KMS-11 (cell line): Measurements from ENCODE around the gene MMP24.
"Not testable (repeated sequence)": the region's sequence is repeated elsewhere in the genome, so short reads cannot be mapped to it uniquely, and the experiment has no call there.

Source experiments
- H2AFZ ChIP-seq: fragments of 200-600 bp; sonication (generic); 2 replicates; pipeline ENCODE4 v1.6.1; 2016; ENCODE audit warnings: antibody characterized with exemption, mixed run types, low read depth
- H3K27ac ChIP-seq: fragments of 200-600 bp; sonication (generic); 2 replicates; pipeline ENCODE4 v1.6.1; 2016; ENCODE audit warnings: mild to moderate bottlenecking, mixed run types
- H3K27me3 ChIP-seq: fragments of 200-600 bp; sonication (generic); 2 replicates; pipeline ENCODE4 v1.6.1; 2017; ENCODE audit warnings: mild to moderate bottlenecking, low read depth, mixed run types, moderate library complexity; ENCODE audit not compliant: insufficient read depth
- H3K36me3 ChIP-seq: fragments of 200-600 bp; sonication (generic); 2 replicates; pipeline ENCODE4 v1.6.1; 2017; ENCODE audit warnings: mild to moderate bottlenecking, mixed run types; ENCODE audit not compliant: insufficient read depth
- H3K4me1 ChIP-seq: fragments of 200-600 bp; sonication (generic); 2 replicates; pipeline ENCODE4 v1.6.1; 2016; ENCODE audit warnings: mild to moderate bottlenecking, low read depth, mixed run types; ENCODE audit not compliant: poor library complexity, severe bottlenecking
- H3K4me2 ChIP-seq: fragments of 200-600 bp; sonication (generic); 2 replicates; pipeline ENCODE4 v1.7.0; 2016; ENCODE audit warnings: mild to moderate bottlenecking, mixed run types
- H3K4me3 ChIP-seq: fragments of 200-600 bp; sonication (generic); IDR thresholded peaks from 2 replicates; pipeline ENCODE4 v1.6.1; 2017; ENCODE audit warnings: low read depth, low read length, mixed read lengths; ENCODE audit not compliant: insufficient read depth
- H3K79me2 ChIP-seq: fragments of 200-600 bp; sonication (generic); 2 replicates; pipeline ENCODE4 v1.6.1; 2016; ENCODE audit warnings: low read depth, mixed run types; ENCODE audit not compliant: insufficient read depth
- H3K9ac ChIP-seq: fragments of 200-600 bp; sonication (generic); 2 replicates; pipeline ENCODE4 v1.6.1; 2016; ENCODE audit warnings: mild to moderate bottlenecking, mixed run types
- H4K20me1 ChIP-seq: fragments of 200-600 bp; sonication (generic); 2 replicates; pipeline ENCODE4 v1.6.1; 2016; ENCODE audit warnings: mild to moderate bottlenecking, mixed run types; ENCODE audit not compliant: insufficient read depth
- CTCF ChIP-seq: fragments of 200-600 bp; sonication (generic); conservative IDR thresholded peaks from 2 replicates; pipeline ENCODE4 v1.6.1; 2017; ENCODE audit warnings: low read depth, mild to moderate bottlenecking, antibody characterized with exemption, low read length, moderate library complexity, mixed read lengths

Gene MMP24

GRCh38 chr20:35311822-35312221 is 85.3 kb downstream of the MMP24 start:
- no peak for TF ChIP-seq CTCF
- no peak overlapping the region for H3K4me3 ChIP-seq
- H3K4me1 ChIP-seq, result peaks cover 24% of the 10 kb centered on the region
- no peaks in the 10 kb centered on the region for H3K36me3 ChIP-seq
- H3K9ac ChIP-seq, result no peak overlapping the region
- no peaks in the 10 kb centered on the region for H4K20me1 ChIP-seq
- no peaks in the 10 kb centered on the region for H3K27me3 ChIP-seq
- no peaks in the 10 kb centered on the region for H3K79me2 ChIP-seq
- H2AFZ ChIP-seq, result no peak overlapping the region
- H3K27ac ChIP-seq, result no peak overlapping the region
- no peak overlapping the region for H3K4me2 ChIP-seq

- Histone ChIP-seq H3K4me1 (peaks cover 24% of the 10 kb centered on the region), H4K20me1 (no peaks in the 10 kb centered on the region), H3K79me2 (no peaks in the 10 kb centered on the region), H3K27me3 (no peaks in the 10 kb centered on the region), H2AFZ (no peak overlapping the region), H3K4me3 (no peak overlapping the region), H3K36me3 (no peaks in the 10 kb centered on the region), H3K9ac (no peak overlapping the region), H3K4me2 (no peak overlapping the region), H3K27ac (no peak overlapping the region)
- no peak for TF ChIP-seq CTCF
Observed at GRCh38 chr20:35312318-35312717, 85.8 kb downstream of the MMP24 start.

- TF ChIP-seq CTCF, result no peak
- Histone ChIP-seq H3K4me2 (no peak overlapping the region), H3K27ac (no peak overlapping the region), H3K9ac (no peak overlapping the region), H2AFZ (no peak overlapping the region), H3K27me3 (no peaks in the 10 kb centered on the region), H3K4me1 (peaks cover 24% of the 10 kb centered on the region), H3K36me3 (no peaks in the 10 kb centered on the region), H3K4me3 (no peak overlapping the region), H3K79me2 (no peaks in the 10 kb centered on the region), H4K20me1 (no peaks in the 10 kb centered on the region)
Observed at GRCh38 chr20:35314816-35315631, 88.5 kb downstream of the MMP24 start.

DNA sequence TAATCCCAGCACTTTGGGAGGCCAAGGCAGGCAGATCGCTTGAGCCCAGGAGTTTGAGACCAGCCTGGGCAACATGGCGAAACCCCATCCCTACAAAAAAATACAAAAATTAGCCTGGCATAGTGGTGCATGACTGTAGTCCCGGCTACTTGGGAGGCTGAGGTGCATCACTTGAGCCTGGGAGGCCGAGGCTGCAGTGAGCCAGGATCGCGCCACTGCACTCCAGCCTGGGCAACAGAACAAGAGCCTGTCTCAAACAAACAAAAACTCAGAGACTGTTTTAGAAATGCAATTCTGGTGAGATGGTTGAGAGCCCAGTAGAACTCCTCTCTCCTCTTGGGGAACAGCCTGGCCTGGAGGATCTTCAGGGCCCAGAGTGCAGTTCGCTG is 89.1 kb downstream of the MMP24 start:
- H3K27ac ChIP-seq, H3K4me2 ChIP-seq, H3K4me3 ChIP-seq, H2AFZ ChIP-seq, H4K20me1 ChIP-seq, H3K9ac ChIP-seq, H3K36me3 ChIP-seq, H3K27me3 ChIP-seq, H3K79me2 ChIP-seq: not testable (repeated sequence)
- H3K4me1 ChIP-seq, result peaks cover 24% of the 10 kb centered on the region

GRCh38 chr20:35316086-35316485 is 89.6 kb downstream of the MMP24 start:
- no peak overlapping the region for H3K4me3 ChIP-seq
- no peak overlapping the region for H2AFZ ChIP-seq
- H3K36me3 ChIP-seq, result no peaks in the 10 kb centered on the region
- H3K27me3 ChIP-seq, result no peaks in the 10 kb centered on the region
- no peaks in the 10 kb centered on the region for H4K20me1 ChIP-seq
- no peak for TF ChIP-seq CTCF
- no peak overlapping the region for H3K27ac ChIP-seq
- no peak overlapping the region for H3K9ac ChIP-seq
- H3K79me2 ChIP-seq, result no peaks in the 10 kb centered on the region
- H3K4me2 ChIP-seq, result no peak overlapping the region
- H3K4me1 ChIP-seq, result peaks cover 24% of the 10 kb centered on the region
